DOHH2 (cell line): Measurements from ENCODE around the gene SAMD8.

Source experiments
- H3F3A ChIP-seq: fragments of 200-600 bp; sonication (generic), shearing (Covaris generic); 2 replicates; pipeline ENCODE4 v1.6.0; 2016; ENCODE audit warnings: antibody characterized with exemption, mild to moderate bottlenecking; ENCODE audit not compliant: control insufficient read depth, insufficient read depth
- H3K27ac ChIP-seq: fragments of 200-600 bp; sonication (generic); 2 replicates; pipeline ENCODE4 v1.5.1; 2014; ENCODE audit warnings: low read depth, mild to moderate bottlenecking, low read length, moderate library complexity
- H3K27me3 ChIP-seq: fragments of 200-600 bp; sonication (generic); 2 replicates; pipeline ENCODE4 v1.6.1; 2014; ENCODE audit warnings: mild to moderate bottlenecking, low read length, mixed read lengths; ENCODE audit not compliant: control insufficient read depth
- H3K36me3 ChIP-seq: fragments of 200-600 bp; sonication (generic); 2 replicates; pipeline ENCODE4 v1.6.1; 2014; ENCODE audit warnings: mild to moderate bottlenecking, low read length, moderate library complexity, mixed read lengths; ENCODE audit not compliant: control insufficient read depth
- H3K4me1 ChIP-seq: fragments of 200-600 bp; sonication (generic); 2 replicates; pipeline ENCODE4 v1.6.1; 2014; ENCODE audit warnings: mild to moderate bottlenecking, low read length, mixed read lengths; ENCODE audit not compliant: control insufficient read depth
- H3K4me2 ChIP-seq: fragments of 200-600 bp; sonication (generic); 2 replicates; pipeline ENCODE4 v1.6.0; 2014; ENCODE audit warnings: mild to moderate bottlenecking, low read length, moderate library complexity
- H3K4me3 ChIP-seq: fragments of 200-600 bp; sonication (generic); 2 replicates; pipeline ENCODE4 v1.5.1; 2014; ENCODE audit warnings: mild to moderate bottlenecking, low read length, mixed read lengths
- H3K79me2 ChIP-seq: fragments of 200-600 bp; sonication (generic); 2 replicates; pipeline ENCODE4 v1.6.1; 2014; ENCODE audit warnings: mild to moderate bottlenecking, low read length, mixed read lengths; ENCODE audit not compliant: control insufficient read depth
- H3K9me2 ChIP-seq: fragments of 200-600 bp; sonication (generic); replicated peaks from 2 replicates; pipeline ENCODE4 v1.6.1; 2014; ENCODE audit warnings: mild to moderate bottlenecking, low read length, mixed read lengths; ENCODE audit not compliant: control insufficient read depth
- H3K9me3 ChIP-seq: fragments of 200-600 bp; sonication (generic); 2 replicates; pipeline ENCODE4 v1.6.1; 2014; ENCODE audit warnings: antibody characterized with exemption, low read length, mixed read lengths; ENCODE audit not compliant: control insufficient read depth, insufficient read depth
- H4K20me1 ChIP-seq: fragments of 200-600 bp; sonication (generic); 2 replicates; pipeline ENCODE4 v1.6.0; 2014; ENCODE audit warnings: low read depth, mild to moderate bottlenecking, antibody characterized with exemption, low read length, moderate library complexity; ENCODE audit not compliant: control insufficient read depth, insufficient read depth
- CTCF ChIP-seq: fragments of 200-600 bp; sonication (generic); IDR thresholded peaks from one replicate; pipeline ENCODE4 v1.5.1; 2014; ENCODE audit warnings: antibody characterized with exemption, mild to moderate bottlenecking, low read depth, low read length; ENCODE audit not compliant: poor library complexity, severe bottlenecking
- EZH2phosphoT487 ChIP-seq: fragments of 200-600 bp; sonication (generic); IDR thresholded peaks from 2 replicates; pipeline ENCODE4 v1.6.1; 2017; ENCODE audit warnings: borderline replicate concordance, mild to moderate bottlenecking, antibody characterized with exemption, low read length, moderate library complexity, mixed read lengths

The SAMD8 gene

GRCh38 chr10:75121322-75121721, 9.9 kb downstream of the SAMD8 start:
- Histone ChIP-seq H3K27me3 (no peaks in the 10 kb centered on the region), H3K9me3 (no peaks in the 10 kb centered on the region), H3K27ac (no peak overlapping the region), H3K4me1 (peaks cover 4% of the 10 kb centered on the region; the same call in 1 of the 2 replicates), H3K9me2 (no peaks in the 10 kb centered on the region), H3K4me3 (no peak overlapping the region), H3K79me2 (peaks cover 85% of the 10 kb centered on the region), H3F3A (no peaks in the 10 kb centered on the region; the same call in 1 of the 2 replicates), H3K4me2 (no peak overlapping the region), H4K20me1 (peaks cover 9% of the 10 kb centered on the region; the same call in 1 of the 2 replicates), H3K36me3 (no peaks in the 10 kb centered on the region; the same call in 1 of the 2 replicates)
- TF ChIP-seq CTCF, result no peak
- TF ChIP-seq EZH2phosphoT487, result no peak

- Histone ChIP-seq H3K27me3 (no peaks in the 10 kb centered on the region), H3K9me3 (no peaks in the 10 kb centered on the region), H3K79me2 (peaks cover 82% of the 10 kb centered on the region), H3K9me2 (no peaks in the 10 kb centered on the region), H3K27ac (no peak overlapping the region), H4K20me1 (peaks cover 11% of the 10 kb centered on the region; the same call in 1 of the 2 replicates), H3K36me3 (no peaks in the 10 kb centered on the region; the same call in 1 of the 2 replicates), H3K4me3 (no peak overlapping the region), H3K4me1 (peaks cover 8% of the 10 kb centered on the region), H3F3A (peaks cover under 1% of the 10 kb centered on the region; the same call in 1 of the 2 replicates), H3K4me2 (no peak overlapping the region)
- no peak for TF ChIP-seq CTCF
- no peak for TF ChIP-seq EZH2phosphoT487
These were observed 11.0 kb downstream of the SAMD8 start for GRCh38 chr10:75122505-75122904.

GRCh38 chr10:75123088-75123682, 11.7 kb downstream of the SAMD8 start:
- Histone ChIP-seq H3K79me2 (peaks cover 78% of the 10 kb centered on the region), H3K4me1 (peaks cover 11% of the 10 kb centered on the region), H3K9me3 (no peaks in the 10 kb centered on the region), H3K27me3 (no peaks in the 10 kb centered on the region), H4K20me1 (peaks cover 11% of the 10 kb centered on the region; the same call in 1 of the 2 replicates), H3K27ac (no peak overlapping the region), H3K9me2 (no peaks in the 10 kb centered on the region), H3K4me3 (no peak overlapping the region), H3K4me2 (no peak overlapping the region), H3F3A (peaks cover 4% of the 10 kb centered on the region; the same call in 1 of the 2 replicates), H3K36me3 (no peaks in the 10 kb centered on the region; the same call in 1 of the 2 replicates)
- TF ChIP-seq CTCF (no peak), EZH2phosphoT487 (no peak)
